SK-N-SH (cell line): ENCODE data around the gene SAMD4A. TPM values are rescaled to one million over a fixed set of nuclear protein-coding genes. Genes with fewer than 3 reads are reported as not detected.

Source experiments
- CTCF ChIA-PET: fragments of 300-600, 350-600 bp; formaldehyde crosslinking; extraction: SDS; loops from one replicate; lab custom pipeline; 2021; lab: Yijun Ruan, JAX
- POLR2A ChIA-PET: fragments of 350-600 bp; sonication (Branson Sonifier 250); formaldehyde crosslinking; extraction: SDS; loops from one replicate; lab custom pipeline; 2020; ENCODE audit warnings: antibody characterized with exemption, inconsistent platforms; lab: Yijun Ruan, JAX
- DNase-seq: peaks from one replicate; pipeline ENCODE4 v3.0.0; 2012
- H2AFZ ChIP-seq: fragments of 200-600 bp; sonication (generic); 2 replicates; pipeline ENCODE4 v1.8.1; 2016; ENCODE audit warnings: antibody characterized with exemption, mild to moderate bottlenecking, low read depth
- H3F3A ChIP-seq: fragments of 200-600 bp; sonication (generic); replicated peaks from 2 replicates; pipeline ENCODE3; 2016; ENCODE audit warnings: antibody characterized with exemption, mild to moderate bottlenecking; ENCODE audit not compliant: insufficient read depth
- H3K27ac ChIP-seq, 2 experiments: fragments of 200-500 bp in 1 of 2; fragments of 200-600 bp in 1 of 2; sonication (Bioruptor generic) in 1 of 2; sonication (generic), shearing (Covaris generic) in 1 of 2; 2 replicates each; pipeline versions ENCODE4 v1.5.1 to v1.6.1; 2014 to 2016; ENCODE audit warnings: low read depth in 2 of 2, inconsistent platforms in 1 of 2, low read length in 1 of 2, mild to moderate bottlenecking in 1 of 2, mixed read lengths in 1 of 2
- H3K27me3 ChIP-seq: fragments of 200-600 bp; sonication (generic), shearing (Covaris generic); 2 replicates; pipeline ENCODE4 v1.6.1; 2016; ENCODE audit warnings: mixed run types; ENCODE audit not compliant: insufficient read depth
- H3K36me3 ChIP-seq, 2 experiments: fragments of 200-500 bp in 1 of 2; fragments of 200-600 bp in 1 of 2; sonication (Bioruptor generic) in 1 of 2; sonication (generic) in 1 of 2; replicated peaks in 1 of 2; 2 replicates each; pipeline versions ENCODE3 to v1.5.1; 2014 to 2016; ENCODE audit warnings: low read length in 1 of 2, mild to moderate bottlenecking in 1 of 2; ENCODE audit not compliant: insufficient read depth in 2 of 2, control insufficient read depth in 1 of 2
- H3K4me1 ChIP-seq, 2 experiments: fragments of 200-500 bp in 1 of 2; fragments of 200-600 bp in 1 of 2; sonication (Bioruptor generic) in 1 of 2; sonication (generic), shearing (Covaris generic) in 1 of 2; 2 replicates each; pipeline versions ENCODE4 v1.5.1 to v1.6.1; 2014 to 2016; ENCODE audit warnings: low read depth in 1 of 2, low read length in 1 of 2, mixed run types in 1 of 2; ENCODE audit not compliant: insufficient read depth in 2 of 2, control insufficient read depth in 1 of 2
- H3K4me2 ChIP-seq: fragments of 200-600 bp; sonication (generic), shearing (Covaris generic); 2 replicates; pipeline ENCODE4 v1.6.1; 2017; ENCODE audit warnings: mixed run types
- H3K4me3 ChIP-seq, 2 experiments: fragments of 200-500 bp in 1 of 2; fragments of 200-600 bp in 1 of 2; sonication (Bioruptor generic) in 1 of 2; sonication (generic), shearing (Covaris generic) in 1 of 2; 2 replicates each; pipeline versions ENCODE4 v1.5.1 to v1.8.1; 2014 to 2016; ENCODE audit warnings: low read depth in 2 of 2, inconsistent platforms in 1 of 2, low read length in 1 of 2, mild to moderate bottlenecking in 1 of 2, mixed read lengths in 1 of 2, moderate library complexity in 1 of 2
- H3K79me2 ChIP-seq: fragments of 200-600 bp; sonication (generic); 2 replicates; pipeline ENCODE4 v1.8.1; 2017; ENCODE audit warnings: mild to moderate bottlenecking; ENCODE audit not compliant: insufficient read depth
- H3K9ac ChIP-seq: fragments of 200-600 bp; sonication (generic); 2 replicates; pipeline ENCODE4 v1.6.1; 2017; ENCODE audit warnings: mixed run types
- H3K9me2 ChIP-seq: fragments of 200-600 bp; sonication (generic); 2 replicates; pipeline ENCODE4 v1.6.1; 2017; ENCODE audit warnings: mixed run types
- H3K9me3 ChIP-seq: fragments of 200-600 bp; sonication (generic); 2 replicates; pipeline ENCODE4 v1.6.1; 2017; ENCODE audit warnings: mixed run types, mild to moderate bottlenecking, moderate library complexity
- H4K20me1 ChIP-seq: fragments of 200-600 bp; sonication (generic); 2 replicates; pipeline ENCODE4 v1.6.1; 2017; ENCODE audit warnings: mild to moderate bottlenecking, mixed run types; ENCODE audit not compliant: insufficient read depth
- CTCF ChIP-seq: fragments of 200-600 bp; sonication (generic); IDR thresholded peaks from 2 replicates; pipeline ENCODE4 v1.6.1; 2017; ENCODE audit warnings: antibody characterized with exemption, mild to moderate bottlenecking, moderate library complexity
- FOSL2 ChIP-seq: IDR thresholded peaks from 2 replicates; pipeline ENCODE4 v1.4.0; 2012; ENCODE audit warnings: low read depth, mild to moderate bottlenecking, moderate library complexity, borderline replicate concordance
- JUND ChIP-seq: IDR thresholded peaks from 2 replicates; pipeline ENCODE4 v1.4.0; 2012
- MXI1 ChIP-seq: IDR thresholded peaks from 2 replicates; pipeline ENCODE4 v1.6.1; 2012; ENCODE audit warnings: mild to moderate bottlenecking, low read depth, low read length, improper control_type of control experiment
- NFIC ChIP-seq: IDR thresholded peaks from 2 replicates; pipeline ENCODE4 v1.4.0; 2012; ENCODE audit warnings: borderline replicate concordance
- NRF1 ChIP-seq: IDR thresholded peaks from 2 replicates; pipeline ENCODE4 v1.6.1; 2012; ENCODE audit warnings: low read depth, mild to moderate bottlenecking, low read length
- RCOR1 ChIP-seq: fragments of 150-350 bp; IDR thresholded peaks from 2 replicates; pipeline ENCODE4 v1.6.1; 2017; ENCODE audit warnings: antibody characterized with exemption, low read length
- SIN3A ChIP-seq: IDR thresholded peaks from 2 replicates; pipeline ENCODE4 v1.6.1; 2012; ENCODE audit warnings: low read depth, mild to moderate bottlenecking, low read length, moderate library complexity, borderline replicate concordance
- SMC3 ChIP-seq: IDR thresholded peaks from 2 replicates; pipeline ENCODE4 v1.6.1; 2012; ENCODE audit warnings: low read depth, low read length, improper control_type of control experiment
- TAF1 ChIP-seq: IDR thresholded peaks from 2 replicates; pipeline ENCODE4 v1.6.1; 2012; ENCODE audit warnings: low read depth, mild to moderate bottlenecking, low read length, moderate library complexity, borderline replicate concordance
- USF1 ChIP-seq: IDR thresholded peaks from 2 replicates; pipeline ENCODE4 v1.4.0; 2012; ENCODE audit warnings: low read depth, borderline replicate concordance
- YY1 ChIP-seq: IDR thresholded peaks from 2 replicates; pipeline ENCODE4 v1.4.0; 2012; ENCODE audit warnings: low read depth, mild to moderate bottlenecking
- ZBTB33 ChIP-seq: IDR thresholded peaks from 2 replicates; pipeline ENCODE4 v1.4.0; 2012; ENCODE audit warnings: low read depth, borderline replicate concordance
- WGBS: methylation state at CpG from one replicate; pipeline ENCODE4 v1.1.6; 2017; ENCODE audit warnings: low lambda C conversion rate; 5-methylcytosine and 5-hydroxymethylcytosine counted together
- polyA plus RNA-seq, 3 experiments: library from polyadenylated mRNA; depleted of rRNA; stranded (reverse); fragments of >200 nt; gene quantifications; 2 replicates each; pipeline ENCODE4 v1.2.3, GENCODE V29; 2012

SAMD4A gene
- polyA plus RNA-seq, 1 of the 3 experiments (the other 2 are of a cell fraction) = 5.0 TPM

GRCh38 chr14:54715811-54716210 lies 148.9 kb downstream of the SAMD4A start (continued):
- TF ChIP-seq USF1 (no peak), JUND (no peak), TAF1 (no peak)

- peaks cover 0 to 8% of the 10 kb centered on the region in 2 experiments for H3K36me3 ChIP-seq
- no peak overlapping the region for H3K9ac ChIP-seq
- no peak overlapping the region for H3K4me2 ChIP-seq
- H3K4me1 ChIP-seq = peaks cover 0 to 20% of the 10 kb centered on the region in 2 experiments; a peak in 2 of 4 replicates
- no peak overlapping the region for H3K4me3 ChIP-seq
- peaks cover 15% of the 10 kb centered on the region for H3F3A ChIP-seq
- H3K79me2 ChIP-seq = peaks cover 98% of the 10 kb centered on the region
- no peak overlapping the region for H3K27ac ChIP-seq
- peaks cover 74% of the 10 kb centered on the region; the same call in 1 of the 2 replicates for H4K20me1 ChIP-seq
- CTCF ChIA-PET = interaction anchor here (0.6 to 1.4 kb wide), 3 partner anchors 25 to 173 kb away, joined by 3 to 4 read pairs (median 4); no protein-coding TSS in a partner anchor
- no peaks in the 10 kb centered on the region for H3K27me3 ChIP-seq
- no peak overlapping the region for H2AFZ ChIP-seq
- no peaks in the 10 kb centered on the region for H3K9me3 ChIP-seq
- DNase-seq = no peak
- POLR2A ChIA-PET = no interaction called here
- no peak for TF ChIP-seq NFIC
- TF ChIP-seq SIN3A = no peak
- TF ChIP-seq RCOR1 = no peak
- no peak for TF ChIP-seq YY1
- TF ChIP-seq NRF1 = no peak
- TF ChIP-seq MXI1 = no peak
- TF ChIP-seq SMC3 = no peak
- TF ChIP-seq ZBTB33 = no peak
- TF ChIP-seq FOSL2 = no peak
- no peak for TF ChIP-seq CTCF
- no peaks in the 10 kb centered on the region for H3K9me2 ChIP-seq
- 98% methylated on average over 3 of the region's 3 CpGs for WGBS
Measured at GRCh38 chr14:54716862-54717261, 149.9 kb downstream of the SAMD4A start.
